ENCODE results near the gene THSD4.

THSD4 gene

DNA sequence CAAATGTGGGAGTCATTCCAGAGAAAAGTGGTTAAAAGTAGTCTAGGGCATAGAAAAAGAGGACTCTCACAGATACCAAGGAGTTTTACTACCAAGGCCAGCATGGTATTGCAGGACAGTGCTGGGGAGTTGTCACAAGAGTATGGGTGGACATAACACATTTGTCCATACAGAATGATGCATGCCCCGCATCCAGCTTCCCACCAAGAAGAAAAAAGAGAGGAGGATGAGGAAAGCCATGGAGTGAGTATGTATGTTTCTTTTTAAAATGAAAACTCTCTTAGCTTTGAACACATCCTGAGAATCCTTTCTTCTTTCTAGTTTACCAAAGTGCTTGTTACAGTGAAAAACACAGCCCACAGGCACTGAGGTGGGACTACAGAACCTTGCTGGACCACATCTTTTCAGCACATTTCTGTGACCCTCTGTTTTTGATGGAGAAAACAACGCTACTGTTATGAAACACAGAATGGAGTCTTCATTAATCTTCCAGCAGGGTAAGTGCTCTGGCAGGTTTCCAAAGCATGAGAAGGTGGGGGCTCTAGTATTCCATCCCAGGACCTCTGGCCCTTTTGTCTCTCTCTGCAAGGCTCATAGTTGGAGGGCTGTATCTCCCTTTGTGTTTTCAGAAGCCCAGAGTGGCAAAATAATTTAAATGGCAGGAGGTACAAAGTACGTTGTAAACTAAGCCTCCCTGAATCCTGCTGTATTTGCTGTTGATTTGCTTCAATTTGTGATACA lies 707.8 kb downstream of the THSD4 start:
- no peak overlapping the region for H3K4me3 ChIP-seq (replicated peaks; ENCODE audit: insufficient read depth, low read length)
- no peak for TF ChIP-seq POLR2AphosphoS5 (IDR thresholded peaks at IDR 0.05; ENCODE audit: low read depth)
- TF ChIP-seq, protein P1, sequence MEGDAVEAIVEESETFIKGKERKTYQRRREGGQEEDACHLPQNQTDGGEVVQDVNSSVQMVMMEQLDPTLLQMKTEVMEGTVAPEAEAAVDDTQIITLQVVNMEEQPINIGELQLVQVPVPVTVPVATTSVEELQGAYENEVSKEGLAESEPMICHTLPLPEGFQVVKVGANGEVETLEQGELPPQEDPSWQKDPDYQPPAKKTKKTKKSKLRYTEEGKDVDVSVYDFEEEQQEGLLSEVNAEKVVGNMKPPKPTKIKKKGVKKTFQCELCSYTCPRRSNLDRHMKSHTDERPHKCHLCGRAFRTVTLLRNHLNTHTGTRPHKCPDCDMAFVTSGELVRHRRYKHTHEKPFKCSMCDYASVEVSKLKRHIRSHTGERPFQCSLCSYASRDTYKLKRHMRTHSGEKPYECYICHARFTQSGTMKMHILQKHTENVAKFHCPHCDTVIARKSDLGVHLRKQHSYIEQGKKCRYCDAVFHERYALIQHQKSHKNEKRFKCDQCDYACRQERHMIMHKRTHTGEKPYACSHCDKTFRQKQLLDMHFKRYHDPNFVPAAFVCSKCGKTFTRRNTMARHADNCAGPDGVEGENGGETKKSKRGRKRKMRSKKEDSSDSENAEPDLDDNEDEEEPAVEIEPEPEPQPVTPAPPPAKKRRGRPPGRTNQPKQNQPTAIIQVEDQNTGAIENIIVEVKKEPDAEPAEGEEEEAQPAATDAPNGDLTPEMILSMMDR (IDR thresholded peaks at IDR 0.05; ENCODE audit: insufficient read depth, low read length): no peak
- TF ChIP-seq, protein P2, sequence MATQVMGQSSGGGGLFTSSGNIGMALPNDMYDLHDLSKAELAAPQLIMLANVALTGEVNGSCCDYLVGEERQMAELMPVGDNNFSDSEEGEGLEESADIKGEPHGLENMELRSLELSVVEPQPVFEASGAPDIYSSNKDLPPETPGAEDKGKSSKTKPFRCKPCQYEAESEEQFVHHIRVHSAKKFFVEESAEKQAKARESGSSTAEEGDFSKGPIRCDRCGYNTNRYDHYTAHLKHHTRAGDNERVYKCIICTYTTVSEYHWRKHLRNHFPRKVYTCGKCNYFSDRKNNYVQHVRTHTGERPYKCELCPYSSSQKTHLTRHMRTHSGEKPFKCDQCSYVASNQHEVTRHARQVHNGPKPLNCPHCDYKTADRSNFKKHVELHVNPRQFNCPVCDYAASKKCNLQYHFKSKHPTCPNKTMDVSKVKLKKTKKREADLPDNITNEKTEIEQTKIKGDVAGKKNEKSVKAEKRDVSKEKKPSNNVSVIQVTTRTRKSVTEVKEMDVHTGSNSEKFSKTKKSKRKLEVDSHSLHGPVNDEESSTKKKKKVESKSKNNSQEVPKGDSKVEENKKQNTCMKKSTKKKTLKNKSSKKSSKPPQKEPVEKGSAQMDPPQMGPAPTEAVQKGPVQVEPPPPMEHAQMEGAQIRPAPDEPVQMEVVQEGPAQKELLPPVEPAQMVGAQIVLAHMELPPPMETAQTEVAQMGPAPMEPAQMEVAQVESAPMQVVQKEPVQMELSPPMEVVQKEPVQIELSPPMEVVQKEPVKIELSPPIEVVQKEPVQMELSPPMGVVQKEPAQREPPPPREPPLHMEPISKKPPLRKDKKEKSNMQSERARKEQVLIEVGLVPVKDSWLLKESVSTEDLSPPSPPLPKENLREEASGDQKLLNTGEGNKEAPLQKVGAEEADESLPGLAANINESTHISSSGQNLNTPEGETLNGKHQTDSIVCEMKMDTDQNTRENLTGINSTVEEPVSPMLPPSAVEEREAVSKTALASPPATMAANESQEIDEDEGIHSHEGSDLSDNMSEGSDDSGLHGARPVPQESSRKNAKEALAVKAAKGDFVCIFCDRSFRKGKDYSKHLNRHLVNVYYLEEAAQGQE (IDR thresholded peaks at IDR 0.05; ENCODE audit: insufficient replicate concordance, low read depth): no peak
- TF ChIP-seq GABPA (IDR thresholded peaks at IDR 0.05; ENCODE audit: low read depth): no peak
- TF ChIP-seq SPI1 (IDR thresholded peaks at IDR 0.05; ENCODE audit: borderline replicate concordance, low read depth): no peak
- DNase-seq (ENCODE audit: low read depth in 1 of 2, low spot score in 1 of 2): no peak
- H3K27me3 ChIP-seq (ENCODE audit: insufficient read depth, poor library complexity, severe bottlenecking): no peaks in the 10 kb centered on the region
- no peak overlapping the region for H3K27ac ChIP-seq (replicated peaks)

DNA sequence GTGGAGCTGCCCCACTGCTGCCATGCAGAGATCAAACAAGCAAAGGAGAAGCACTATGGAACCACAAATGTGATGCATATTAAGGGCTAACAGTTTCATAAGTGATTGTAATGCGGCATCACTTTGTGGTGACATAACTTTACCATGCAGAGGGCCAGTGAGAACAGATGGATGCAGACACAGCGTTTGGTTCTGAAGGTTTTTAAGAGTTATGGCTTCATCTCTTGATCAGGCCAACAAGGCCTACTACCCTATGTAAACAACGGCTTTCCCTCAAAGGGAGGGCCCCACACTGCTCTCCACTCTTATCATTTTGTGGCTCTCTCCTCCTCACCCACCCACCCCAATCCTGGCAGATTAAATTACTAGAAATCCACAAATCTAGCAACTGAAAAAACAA lies 708.5 kb downstream of the THSD4 start:
- Histone ChIP-seq H3K4me3 (replicated peaks; ENCODE audit: insufficient read depth, low read length) (no peak overlapping the region), H3K27ac (replicated peaks) (no peak overlapping the region), H3K27me3 (ENCODE audit: insufficient read depth, poor library complexity, severe bottlenecking) (no peaks in the 10 kb centered on the region)
- TF ChIP-seq GABPA (IDR thresholded peaks at IDR 0.05; ENCODE audit: low read depth): no peak
- no peak for TF ChIP-seq SPI1 (IDR thresholded peaks at IDR 0.05; ENCODE audit: borderline replicate concordance, low read depth)
- TF ChIP-seq, protein P1 (IDR thresholded peaks at IDR 0.05; ENCODE audit: insufficient read depth, low read length): no peak
- no peak for TF ChIP-seq POLR2AphosphoS5 (IDR thresholded peaks at IDR 0.05; ENCODE audit: low read depth)
- TF ChIP-seq, protein P2 (IDR thresholded peaks at IDR 0.05; ENCODE audit: insufficient replicate concordance, low read depth): no peak
- DNase-seq (ENCODE audit: low read depth in 1 of 2, low spot score in 1 of 2): no peak

DNA sequence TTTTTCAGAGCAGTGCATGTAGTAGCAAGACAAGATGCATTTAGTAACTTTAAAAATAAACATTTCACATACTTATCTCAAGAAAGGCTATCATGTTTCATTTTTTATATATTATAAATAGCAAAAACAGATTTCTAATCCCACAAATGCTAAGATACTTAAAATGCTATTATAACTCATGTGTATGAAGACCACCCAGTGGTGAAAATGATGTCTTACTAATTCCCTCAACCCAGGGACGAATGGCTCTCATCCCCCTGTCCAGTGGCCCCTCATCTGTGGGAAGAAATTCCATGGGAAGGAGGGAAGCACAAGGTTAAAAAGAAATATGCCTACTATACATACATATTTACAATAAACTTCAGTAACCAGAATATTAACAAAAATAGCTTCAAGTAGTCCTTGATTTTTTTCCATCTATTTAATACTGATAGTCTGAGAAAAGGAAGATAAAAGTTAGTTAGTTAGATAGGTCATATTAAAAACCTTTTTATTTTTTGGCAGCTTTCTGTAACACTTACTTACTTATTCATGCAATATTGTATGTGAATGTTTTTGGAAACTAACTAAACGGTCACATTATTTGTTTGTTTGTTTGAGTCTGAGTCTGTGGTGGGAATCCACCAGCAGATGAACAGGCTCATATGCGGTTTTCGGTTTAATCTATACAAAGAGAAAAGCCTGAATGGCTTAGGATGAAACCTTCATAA lies 709.9 kb downstream of the THSD4 start:
- DNase-seq (ENCODE audit: low read depth in 1 of 2, low spot score in 1 of 2): no peak
- Histone ChIP-seq H3K4me3 (replicated peaks; ENCODE audit: insufficient read depth, low read length) (no peak overlapping the region), H3K27ac (replicated peaks) (no peak overlapping the region), H3K27me3 (ENCODE audit: insufficient read depth, poor library complexity, severe bottlenecking) (no peaks in the 10 kb centered on the region)
- no peak for TF ChIP-seq POLR2AphosphoS5 (IDR thresholded peaks at IDR 0.05; ENCODE audit: low read depth)
- TF ChIP-seq SPI1 (IDR thresholded peaks at IDR 0.05; ENCODE audit: borderline replicate concordance, low read depth): no peak

DNA sequence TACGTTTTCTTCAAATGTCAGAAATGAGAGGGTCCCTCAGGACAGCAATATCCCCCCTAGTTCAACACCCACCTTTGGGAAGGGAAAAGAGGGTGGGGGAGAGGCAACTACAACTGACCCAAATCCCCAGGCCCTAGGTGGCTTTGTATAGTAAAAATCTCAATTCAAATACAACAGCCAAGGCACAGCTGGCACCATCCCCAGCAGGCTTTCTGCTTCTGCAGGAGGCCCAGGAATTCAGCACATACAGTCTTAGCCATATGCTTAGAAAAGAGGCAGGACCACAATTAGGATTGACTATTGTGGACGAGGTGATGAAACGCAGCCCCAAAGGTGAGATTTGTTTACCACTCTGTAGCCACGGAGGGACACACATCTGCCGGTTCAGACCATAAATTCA lies 710.9 kb downstream of the THSD4 start:
- no peak overlapping the region for H3K4me3 ChIP-seq (replicated peaks; ENCODE audit: insufficient read depth, low read length)
- no peak overlapping the region for H3K27ac ChIP-seq (replicated peaks)
- DNase-seq (ENCODE audit: low read depth in 1 of 2, low spot score in 1 of 2): no peak
- no peaks in the 10 kb centered on the region for H3K27me3 ChIP-seq (ENCODE audit: insufficient read depth, poor library complexity, severe bottlenecking)
- no peak for TF ChIP-seq POLR2AphosphoS5 (IDR thresholded peaks at IDR 0.05; ENCODE audit: low read depth)
- no peak for TF ChIP-seq SPI1 (IDR thresholded peaks at IDR 0.05; ENCODE audit: borderline replicate concordance, low read depth)
- TF ChIP-seq, protein P2 (IDR thresholded peaks at IDR 0.05; ENCODE audit: insufficient replicate concordance, low read depth): no peak
- TF ChIP-seq, protein P1 (IDR thresholded peaks at IDR 0.05; ENCODE audit: insufficient read depth, low read length): no peak
- no peak for TF ChIP-seq GABPA (IDR thresholded peaks at IDR 0.05; ENCODE audit: low read depth)

All from HL-60 (cell line).